ENCODE measurements around the gene CFAP92. TPM values are rescaled to one million over a fixed set of nuclear protein-coding genes. Genes with fewer than 3 reads are reported as not detected.

CFAP92 gene
- total RNA-seq, 1 donor from 2014 or later: 0.52 TPM

Other genes starting within 250 kb of the CFAP92 start
- gene ACAD9, start 114.5 kb downstream of the CFAP92 start, total RNA-seq: 32.4 and 33.3 TPM in 2 replicates
- gene EFCC1, start 7.2 kb upstream of the CFAP92 start, total RNA-seq: not detected in 2 replicates
- not detected in 2 replicates for gene GP9, start 66.7 kb upstream of the CFAP92 start, total RNA-seq
- 34.5 and 35.0 TPM in 2 replicates for gene RAB43, start 127.7 kb upstream of the CFAP92 start, total RNA-seq
- 26.6 and 29.7 TPM in 2 replicates for gene ISY1, start 167.0 kb upstream of the CFAP92 start, total RNA-seq
- gene CNBP, start 189.8 kb upstream of the CFAP92 start, total RNA-seq: 206 and 227 TPM in 2 replicates